ENCODE results near the gene CCDC90B. TPM values are rescaled to one million over a fixed set of nuclear protein-coding genes. Genes with fewer than 3 reads are reported as not detected.

Gene CCDC90B
- 47.9 and 50.2 TPM in 2 replicates for polyA plus RNA-seq (2012; rRNA removed)
- polyA plus RNA-seq (2012; cell fraction: cytosol; rRNA removed), result 71.2 and 101 TPM in 2 replicates
- 20.1 and 29.7 TPM in 2 replicates for polyA plus RNA-seq (2012; cell fraction: nucleus; rRNA removed)

GRCh38 chr11:83285771-83286528, at the start of gene CCDC90B:
CCDC90B (minus strand) TSS chr11:83286367; CDS start chr11:83285972, 395 bp downstream.
- peak within 1 kb of the TSS; percentile 97 for H2AFZ ChIP-seq (ENCODE audit: low read depth)
- H3K9me2 ChIP-seq, result no peaks in the 10 kb centered on the region
- CTCF ChIA-PET, result interaction anchor here (0.6 to 1.4 kb wide), 8 partner anchors 10 to 535 kb away, joined by 3 to 6 read pairs (median 3); no protein-coding TSS in a partner anchor
- peak within 1 kb of the TSS; percentile 93 for H3K9ac ChIP-seq
- no peaks in the 10 kb centered on the region for H3F3A ChIP-seq (replicated peaks; ENCODE audit: insufficient read depth)
- no peaks in the 10 kb centered on the region for H3K27me3 ChIP-seq (ENCODE audit: insufficient read depth)
- POLR2A ChIA-PET, result interaction anchor here (0.7 to 1.2 kb wide), 11 partner anchors 9 to 551 kb away, joined by 3 to 9 read pairs (median 4); partner anchors contain the start of gene DDIAS
- 0 out of 2 replicates have a peak, but pooled peaks cover 1% of the 10 kb centered on the region for H4K20me1 ChIP-seq (ENCODE audit: insufficient read depth)
- peaks cover 22 to 36% of the 10 kb centered on the region in 2 experiments; a peak in 3 of 4 replicates for H3K4me1 ChIP-seq (ENCODE audit: control insufficient read depth in 1 of 2, insufficient read depth in 2 of 2, low read depth in 1 of 2, low read length in 1 of 2)
- peak; percentile 89 for DNase-seq
- H3K79me2 ChIP-seq (ENCODE audit: insufficient read depth), result peaks cover 46% of the 10 kb centered on the region
- no peaks in the 10 kb centered on the region for H3K9me3 ChIP-seq
- peak within 1 kb of the TSS; percentile 94 to 98 for H3K27ac ChIP-seq (ENCODE audit: low read depth in 2 of 2, low read length in 1 of 2)
- peaks cover 8 to 13% of the 10 kb centered on the region in 2 experiments for H3K36me3 ChIP-seq (replicated peaks in 1 of 2; ENCODE audit: control insufficient read depth in 1 of 2, insufficient read depth in 2 of 2, low read length in 1 of 2)
- H3K4me2 ChIP-seq, result peak within 1 kb of the TSS; percentile 81
- H3K4me3 ChIP-seq (ENCODE audit: low read depth in 2 of 2, low read length in 1 of 2), result peak within 1 kb of the TSS; percentile 83 to 89
- under 1% methylated on average over 16 of the region's 55 CpGs for WGBS (ENCODE audit: low lambda C conversion rate)
- TF ChIP-seq FOSL2 (IDR thresholded peaks at IDR 0.05; ENCODE audit: borderline replicate concordance, low read depth) (no peak), MAX (IDR thresholded peaks at IDR 0.05; ENCODE audit: low read depth) (peak; percentile 18), RCOR1 (IDR thresholded peaks at IDR 0.05; ENCODE audit: low read length) (peak; percentile 17; the same call in 1 of the 2 replicates), YY1 (IDR thresholded peaks at IDR 0.05; ENCODE audit: low read depth) (peak; percentile 99), EP300 (IDR thresholded peaks at IDR 0.05; ENCODE audit: borderline replicate concordance in 1 of 2, low read depth in 1 of 2, low read length in 1 of 2) (peak in 1 of 2 experiments; percentile 16; a peak in 1 of 4 replicates), CTCF (IDR thresholded peaks at IDR 0.05) (no peak; the same call in 1 of the 2 replicates), GABPA (IDR thresholded peaks at IDR 0.05; ENCODE audit: low read depth) (peak; percentile 80), FOXM1 (IDR thresholded peaks at IDR 0.05; ENCODE audit: low read depth) (no peak), POLR2AphosphoS5 (IDR thresholded peaks at IDR 0.05; ENCODE audit: low read depth, low read length) (peak; percentile 94), FOXJ3 (CRISPR knock-in tag; IDR thresholded peaks at IDR 0.05) (no peak), NRF1 (IDR thresholded peaks at IDR 0.05; ENCODE audit: low read depth, low read length) (peak; percentile 77), RAD21 (IDR thresholded peaks at IDR 0.05; ENCODE audit: low read length) (no peak), JUND (IDR thresholded peaks at IDR 0.05) (no peak), CHD2 (IDR thresholded peaks at IDR 0.05; ENCODE audit: low read length, partially characterized antibody) (peak; percentile 93), SIN3A (IDR thresholded peaks at IDR 0.05; ENCODE audit: borderline replicate concordance, low read depth, low read length) (peak; percentile 44; the same call in 1 of the 2 replicates), EZH2phosphoT487 (IDR thresholded peaks at IDR 0.05; ENCODE audit: borderline replicate concordance, low read depth) (no peak), GATA2 (CRISPR knock-in tag; IDR thresholded peaks at IDR 0.05) (no peak), SMC3 (IDR thresholded peaks at IDR 0.05; ENCODE audit: low read depth, low read length) (no peak), NFIC (IDR thresholded peaks at IDR 0.05; ENCODE audit: borderline replicate concordance) (no peak), TCF12 (IDR thresholded peaks at IDR 0.05) (peak; percentile 48), TAF1 (IDR thresholded peaks at IDR 0.05; ENCODE audit: borderline replicate concordance, low read depth, low read length) (peak; percentile 80), RXRA (IDR thresholded peaks at IDR 0.05; ENCODE audit: borderline replicate concordance, low read depth) (no peak)
- TF ChIP-seq, protein P1, sequence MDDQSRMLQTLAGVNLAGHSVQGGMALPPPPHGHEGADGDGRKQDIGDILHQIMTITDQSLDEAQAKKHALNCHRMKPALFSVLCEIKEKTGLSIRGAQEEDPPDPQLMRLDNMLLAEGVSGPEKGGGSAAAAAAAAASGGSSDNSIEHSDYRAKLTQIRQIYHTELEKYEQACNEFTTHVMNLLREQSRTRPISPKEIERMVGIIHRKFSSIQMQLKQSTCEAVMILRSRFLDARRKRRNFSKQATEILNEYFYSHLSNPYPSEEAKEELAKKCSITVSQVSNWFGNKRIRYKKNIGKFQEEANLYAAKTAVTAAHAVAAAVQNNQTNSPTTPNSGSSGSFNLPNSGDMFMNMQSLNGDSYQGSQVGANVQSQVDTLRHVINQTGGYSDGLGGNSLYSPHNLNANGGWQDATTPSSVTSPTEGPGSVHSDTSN (IDR thresholded peaks at IDR 0.05), result no peak
- TF ChIP-seq, protein P2, sequence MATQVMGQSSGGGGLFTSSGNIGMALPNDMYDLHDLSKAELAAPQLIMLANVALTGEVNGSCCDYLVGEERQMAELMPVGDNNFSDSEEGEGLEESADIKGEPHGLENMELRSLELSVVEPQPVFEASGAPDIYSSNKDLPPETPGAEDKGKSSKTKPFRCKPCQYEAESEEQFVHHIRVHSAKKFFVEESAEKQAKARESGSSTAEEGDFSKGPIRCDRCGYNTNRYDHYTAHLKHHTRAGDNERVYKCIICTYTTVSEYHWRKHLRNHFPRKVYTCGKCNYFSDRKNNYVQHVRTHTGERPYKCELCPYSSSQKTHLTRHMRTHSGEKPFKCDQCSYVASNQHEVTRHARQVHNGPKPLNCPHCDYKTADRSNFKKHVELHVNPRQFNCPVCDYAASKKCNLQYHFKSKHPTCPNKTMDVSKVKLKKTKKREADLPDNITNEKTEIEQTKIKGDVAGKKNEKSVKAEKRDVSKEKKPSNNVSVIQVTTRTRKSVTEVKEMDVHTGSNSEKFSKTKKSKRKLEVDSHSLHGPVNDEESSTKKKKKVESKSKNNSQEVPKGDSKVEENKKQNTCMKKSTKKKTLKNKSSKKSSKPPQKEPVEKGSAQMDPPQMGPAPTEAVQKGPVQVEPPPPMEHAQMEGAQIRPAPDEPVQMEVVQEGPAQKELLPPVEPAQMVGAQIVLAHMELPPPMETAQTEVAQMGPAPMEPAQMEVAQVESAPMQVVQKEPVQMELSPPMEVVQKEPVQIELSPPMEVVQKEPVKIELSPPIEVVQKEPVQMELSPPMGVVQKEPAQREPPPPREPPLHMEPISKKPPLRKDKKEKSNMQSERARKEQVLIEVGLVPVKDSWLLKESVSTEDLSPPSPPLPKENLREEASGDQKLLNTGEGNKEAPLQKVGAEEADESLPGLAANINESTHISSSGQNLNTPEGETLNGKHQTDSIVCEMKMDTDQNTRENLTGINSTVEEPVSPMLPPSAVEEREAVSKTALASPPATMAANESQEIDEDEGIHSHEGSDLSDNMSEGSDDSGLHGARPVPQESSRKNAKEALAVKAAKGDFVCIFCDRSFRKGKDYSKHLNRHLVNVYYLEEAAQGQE (IDR thresholded peaks at IDR 0.05; ENCODE audit: low read depth, low read length), result peak; percentile 20; the same call in 1 of the 2 replicates
- TF ChIP-seq, protein P3, sequence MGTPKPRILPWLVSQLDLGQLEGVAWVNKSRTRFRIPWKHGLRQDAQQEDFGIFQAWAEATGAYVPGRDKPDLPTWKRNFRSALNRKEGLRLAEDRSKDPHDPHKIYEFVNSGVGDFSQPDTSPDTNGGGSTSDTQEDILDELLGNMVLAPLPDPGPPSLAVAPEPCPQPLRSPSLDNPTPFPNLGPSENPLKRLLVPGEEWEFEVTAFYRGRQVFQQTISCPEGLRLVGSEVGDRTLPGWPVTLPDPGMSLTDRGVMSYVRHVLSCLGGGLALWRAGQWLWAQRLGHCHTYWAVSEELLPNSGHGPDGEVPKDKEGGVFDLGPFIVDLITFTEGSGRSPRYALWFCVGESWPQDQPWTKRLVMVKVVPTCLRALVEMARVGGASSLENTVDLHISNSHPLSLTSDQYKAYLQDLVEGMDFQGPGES (IDR thresholded peaks at IDR 0.05; ENCODE audit: low read depth, low read length), result no peak

Measured in SK-N-SH (cell line).